ENCODE measurements around the gene SRMS. TPM values are rescaled to one million over a fixed set of nuclear protein-coding genes. Genes with fewer than 3 reads are reported as not detected.

The SRMS gene
- total RNA-seq, 4 donors from 2014 or later, result not detected

DNA sequence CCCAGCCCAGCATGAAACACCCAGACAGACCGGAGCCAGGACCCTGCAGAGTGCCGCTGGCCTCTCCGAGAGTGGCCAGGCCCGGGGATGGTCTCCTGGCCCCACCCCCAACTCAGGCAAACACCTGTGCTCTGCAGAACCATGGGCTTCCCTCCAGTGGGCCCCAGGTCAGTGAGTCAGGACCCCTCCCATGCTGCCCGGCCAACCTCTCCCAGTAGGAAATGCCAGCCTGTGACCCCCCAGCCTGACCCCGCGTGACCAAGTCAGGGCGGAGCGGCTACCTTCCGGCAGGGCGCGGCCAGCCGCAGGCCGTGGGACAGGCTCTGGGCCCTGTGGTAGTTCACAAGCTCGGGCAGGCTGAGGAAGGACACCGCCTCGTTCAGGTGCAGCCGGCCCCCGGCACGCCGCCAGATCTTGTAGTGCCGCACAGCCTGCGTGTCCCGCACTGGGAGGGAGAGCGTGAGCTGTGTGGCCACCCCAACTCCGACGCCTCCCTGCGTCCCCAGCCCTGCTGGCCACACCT, 13.6 kb downstream of the SRMS start:
- no peak for ATAC-seq (ENCODE audit: low FRiP score)
- no peak for DNase-seq (ENCODE audit: low spot score)
- TF ChIP-seq, protein P1, sequence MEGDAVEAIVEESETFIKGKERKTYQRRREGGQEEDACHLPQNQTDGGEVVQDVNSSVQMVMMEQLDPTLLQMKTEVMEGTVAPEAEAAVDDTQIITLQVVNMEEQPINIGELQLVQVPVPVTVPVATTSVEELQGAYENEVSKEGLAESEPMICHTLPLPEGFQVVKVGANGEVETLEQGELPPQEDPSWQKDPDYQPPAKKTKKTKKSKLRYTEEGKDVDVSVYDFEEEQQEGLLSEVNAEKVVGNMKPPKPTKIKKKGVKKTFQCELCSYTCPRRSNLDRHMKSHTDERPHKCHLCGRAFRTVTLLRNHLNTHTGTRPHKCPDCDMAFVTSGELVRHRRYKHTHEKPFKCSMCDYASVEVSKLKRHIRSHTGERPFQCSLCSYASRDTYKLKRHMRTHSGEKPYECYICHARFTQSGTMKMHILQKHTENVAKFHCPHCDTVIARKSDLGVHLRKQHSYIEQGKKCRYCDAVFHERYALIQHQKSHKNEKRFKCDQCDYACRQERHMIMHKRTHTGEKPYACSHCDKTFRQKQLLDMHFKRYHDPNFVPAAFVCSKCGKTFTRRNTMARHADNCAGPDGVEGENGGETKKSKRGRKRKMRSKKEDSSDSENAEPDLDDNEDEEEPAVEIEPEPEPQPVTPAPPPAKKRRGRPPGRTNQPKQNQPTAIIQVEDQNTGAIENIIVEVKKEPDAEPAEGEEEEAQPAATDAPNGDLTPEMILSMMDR (IDR thresholded peaks at IDR 0.05), result no peak

DNA sequence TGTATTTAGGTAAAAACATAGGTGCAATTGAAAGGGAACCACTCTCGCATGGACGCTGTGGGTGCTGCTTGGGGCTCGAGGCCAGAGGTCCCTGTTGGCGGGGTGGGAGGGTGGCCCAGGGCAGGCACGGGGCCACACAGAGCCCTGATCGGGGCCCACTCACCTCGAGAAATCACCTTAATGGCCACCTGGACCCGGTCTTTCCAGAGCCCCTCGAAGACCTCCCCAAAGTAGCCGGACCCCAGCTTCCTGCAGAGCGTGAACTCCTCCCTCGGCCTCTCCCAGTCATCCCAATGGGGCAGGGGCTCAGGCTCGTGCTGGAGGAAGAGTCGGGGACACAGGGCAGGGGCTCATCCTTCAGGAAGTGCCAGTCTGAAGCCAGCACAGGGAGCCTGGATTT, 14.2 kb downstream of the SRMS start:
- DNase-seq (ENCODE audit: low spot score) (no peak), ATAC-seq (ENCODE audit: low FRiP score) (no peak)
- TF ChIP-seq, protein P1 (IDR thresholded peaks at IDR 0.05), result no peak

DNA sequence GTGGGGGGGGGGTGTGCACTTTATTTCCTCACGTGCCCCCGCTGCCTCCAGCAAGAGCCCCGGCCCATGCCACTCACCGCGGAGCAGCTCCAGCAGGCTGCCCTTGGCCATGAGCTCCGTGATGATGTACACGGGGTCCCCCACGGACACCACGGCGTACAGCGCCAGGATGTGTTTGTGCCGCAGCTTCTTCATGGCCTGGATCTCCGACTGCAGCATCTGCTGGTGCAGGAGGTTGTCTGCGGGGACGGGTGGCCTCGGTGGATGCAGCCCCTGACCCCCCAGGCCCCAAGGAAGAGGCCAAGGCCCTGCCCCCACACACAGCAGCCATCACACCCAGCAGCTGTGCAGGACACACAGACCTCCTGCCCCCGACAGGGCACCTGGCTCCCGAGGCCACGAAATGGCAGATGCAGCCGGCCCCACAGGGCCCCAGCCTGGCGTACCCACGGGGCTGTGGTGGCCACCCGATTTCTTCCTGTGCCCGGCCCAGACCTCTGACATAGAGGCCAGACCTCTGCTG, 15.0 kb downstream of the SRMS start:
- ATAC-seq (ENCODE audit: low FRiP score), result no peak
- DNase-seq (ENCODE audit: low spot score), result no peak
- TF ChIP-seq, protein P1 (IDR thresholded peaks at IDR 0.05), result no peak

- DNase-seq (ENCODE audit: low spot score), result no peak
- ATAC-seq (ENCODE audit: low FRiP score), result no peak
- TF ChIP-seq, protein P1 (IDR thresholded peaks at IDR 0.05), result no peak
Measured at GRCh38 chr20:63531686-63532448, 15.7 kb downstream of the SRMS start.

DNA sequence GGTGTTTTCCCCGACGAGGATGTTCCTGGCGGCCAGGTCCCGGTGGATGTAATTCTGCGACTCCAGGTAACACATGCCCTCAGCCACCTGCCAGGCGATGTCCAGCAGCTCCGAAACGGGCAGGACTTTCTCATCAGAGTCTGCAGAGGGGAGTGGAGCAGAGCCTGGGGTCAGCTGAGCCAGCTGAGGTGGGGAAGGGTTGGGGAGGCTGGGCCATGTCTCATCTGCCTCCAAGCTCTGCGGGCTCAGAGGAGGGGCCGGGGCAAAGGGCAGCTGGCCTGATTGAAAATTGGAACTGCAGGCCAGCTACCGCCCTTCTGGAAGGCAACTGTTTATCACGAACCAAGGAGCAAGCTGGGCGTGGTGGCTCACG, 16.8 kb downstream of the SRMS start:
- TF ChIP-seq, protein P1 (IDR thresholded peaks at IDR 0.05), result no peak
- DNase-seq (ENCODE audit: low spot score) (no peak), ATAC-seq (ENCODE audit: low FRiP score) (no peak)

DNA sequence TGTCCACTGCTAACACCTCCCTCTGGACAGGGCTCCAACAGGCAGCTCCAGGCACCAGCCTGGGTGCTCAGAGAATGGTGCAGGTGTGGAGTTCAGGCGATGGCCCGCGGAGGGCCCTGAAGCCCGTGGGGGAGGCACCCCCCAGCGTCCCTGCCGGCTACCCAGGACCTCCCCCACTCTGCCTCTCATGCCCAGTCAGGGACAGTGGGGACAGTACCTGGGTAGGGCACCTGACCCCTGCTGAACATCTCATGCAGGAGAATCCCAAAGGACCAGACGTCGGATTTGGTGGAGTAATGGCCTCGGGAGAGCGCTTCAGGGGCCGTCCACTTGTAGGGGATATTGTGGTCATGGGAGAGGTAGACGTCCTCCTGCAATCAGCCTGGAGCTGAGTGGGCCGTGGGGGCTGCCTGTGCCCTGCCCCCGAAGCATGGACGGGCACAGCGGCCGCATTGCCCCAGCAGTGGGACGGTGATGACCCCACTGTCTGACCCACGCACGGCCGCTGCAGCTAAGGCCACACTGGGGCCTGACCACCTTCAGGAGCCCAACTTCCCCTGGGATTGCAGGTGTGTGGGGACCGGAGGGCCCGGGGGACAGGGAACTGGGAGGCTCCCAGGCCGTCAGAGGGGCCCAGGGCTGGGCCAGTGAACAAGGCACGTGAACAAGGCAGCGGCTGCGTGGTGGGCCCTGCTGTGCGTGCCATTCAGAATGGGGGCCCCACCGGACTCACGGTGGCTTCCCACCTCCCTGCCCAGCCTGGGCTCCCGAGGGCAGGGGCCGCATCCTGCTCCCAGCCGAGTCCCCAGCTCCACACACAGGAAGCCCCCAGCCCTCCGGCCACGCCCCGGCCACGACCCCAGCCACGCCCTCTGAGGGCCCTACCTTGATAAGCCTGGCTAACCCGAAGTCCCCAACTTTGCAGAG, 17.4 kb downstream of the SRMS start:
- ATAC-seq (ENCODE audit: low FRiP score), result no peak
- DNase-seq (ENCODE audit: low spot score), result no peak
- TF ChIP-seq, protein P1 (IDR thresholded peaks at IDR 0.05), result no peak

Data from omental fat pad (tissue), 4 donors.